ENCODE measurements around the gene CTNNA3.
A peak's percentile ranks its signal among the peaks of the same experiment; 100 is the strongest.

The CTNNA3 gene

GRCh38 chr10:67127441-67127840 lies 568.6 kb downstream of the CTNNA3 start:
- no peak for DNase-seq

GRCh38 chr10:67119651-67120050 lies 576.3 kb downstream of the CTNNA3 start:
- DNase-seq = no peak

- DNase-seq = no peak
These were observed 580.0 kb downstream of the CTNNA3 start for GRCh38 chr10:67115972-67116371.

GRCh38 chr10:67114945-67115344 lies 581.0 kb downstream of the CTNNA3 start:
- no peak for DNase-seq

- no peak for DNase-seq
These were observed 583.2 kb downstream of the CTNNA3 start for GRCh38 chr10:67112765-67113164.

GRCh38 chr10:67110286-67110685 lies 585.7 kb downstream of the CTNNA3 start:
- DNase-seq = no peak

- DNase-seq = no peak
These were observed 588.3 kb downstream of the CTNNA3 start for GRCh38 chr10:67107670-67108069.

GRCh38 chr10:67100951-67101350 lies 595.0 kb downstream of the CTNNA3 start:
- no peak for DNase-seq

GRCh38 chr10:67098461-67098860 lies 597.5 kb downstream of the CTNNA3 start:
- no peak for DNase-seq

GRCh38 chr10:67095531-67095930 lies 600.5 kb downstream of the CTNNA3 start:
- no peak for DNase-seq

GRCh38 chr10:67088036-67088435 lies 608.0 kb downstream of the CTNNA3 start:
- peak in 2 of 56 donors; percentile 4 to 27 for DNase-seq

- DNase-seq = no peak
These were observed 608.9 kb downstream of the CTNNA3 start for GRCh38 chr10:67087135-67087425.

- no peak for DNase-seq
These were observed 609.5 kb downstream of the CTNNA3 start for GRCh38 chr10:67086327-67087134.

GRCh38 chr10:67079126-67079525 lies 616.9 kb downstream of the CTNNA3 start:
- peak in 17 of 56 donors; percentile 1 to 63 (median 10) for DNase-seq

GRCh38 chr10:67077376-67077775 lies 618.6 kb downstream of the CTNNA3 start:
- no peak for DNase-seq

- no peak for DNase-seq
These were observed 619.9 kb downstream of the CTNNA3 start for GRCh38 chr10:67076144-67076543.

- no peak for DNase-seq
These were observed 620.5 kb downstream of the CTNNA3 start for GRCh38 chr10:67075491-67075971.

- no peak for DNase-seq
These were observed 623.3 kb downstream of the CTNNA3 start for GRCh38 chr10:67072654-67073053.

- DNase-seq = peak in 3 of 56 donors; percentile 1 to 6 (median 2)
These were observed 645.6 kb downstream of the CTNNA3 start for GRCh38 chr10:67050415-67050814.

GRCh38 chr10:67049988-67050387 lies 646.0 kb downstream of the CTNNA3 start:
- DNase-seq = no peak

- no peak for DNase-seq
These were observed 649.5 kb downstream of the CTNNA3 start for GRCh38 chr10:67046507-67046906.

GRCh38 chr10:67045404-67045803 lies 650.6 kb downstream of the CTNNA3 start:
- no peak for DNase-seq

- DNase-seq = no peak
These were observed 653.0 kb downstream of the CTNNA3 start for GRCh38 chr10:67043041-67043440.

GRCh38 chr10:67036808-67037207 lies 659.2 kb downstream of the CTNNA3 start:
- no peak for DNase-seq
